Measurements from ENCODE around the gene MPC1.

Gene MPC1

GRCh38 chr6:166420351-166420750, 37.6 kb upstream of the MPC1 start:
- Histone ChIP-seq H3K36me3 (ENCODE audit: insufficient read depth, low read length) (no peaks in the 10 kb centered on the region), H3K27me3 (ENCODE audit: insufficient read depth, low read length) (no peaks in the 10 kb centered on the region), H3K4me1 (ENCODE audit: insufficient read depth, low read length, severe bottlenecking) (no peaks in the 10 kb centered on the region), H3K27ac (ENCODE audit: low read depth, low read length, poor library complexity, severe bottlenecking) (no peak overlapping the region), H3K9ac (ENCODE audit: low read length) (no peak overlapping the region), H3K79me2 (ENCODE audit: insufficient read depth, low read length) (no peaks in the 10 kb centered on the region), H4K20me1 (ENCODE audit: insufficient read depth, low read length) (no peaks in the 10 kb centered on the region), H3K9me3 (ENCODE audit: low read length) (no peaks in the 10 kb centered on the region), H2AFZ (ENCODE audit: low read length) (no peak overlapping the region), H3K4me3 (ENCODE audit: low read depth, low read length, poor library complexity, severe bottlenecking) (no peak overlapping the region), H3K4me2 (ENCODE audit: low read length) (no peak overlapping the region), H3F3A (ENCODE audit: insufficient read depth, low read length) (no peaks in the 10 kb centered on the region), H3K9me2 (ENCODE audit: low read depth, low read length) (no peaks in the 10 kb centered on the region)
- no peak for TF ChIP-seq EZH2 (IDR thresholded peaks at IDR 0.05; ENCODE audit: borderline replicate concordance, low read length)

GRCh38 chr6:166419717-166420116, 37.0 kb upstream of the MPC1 start:
- TF ChIP-seq EZH2 (IDR thresholded peaks at IDR 0.05; ENCODE audit: borderline replicate concordance, low read length): no peak
- TF ChIP-seq, protein P1, sequence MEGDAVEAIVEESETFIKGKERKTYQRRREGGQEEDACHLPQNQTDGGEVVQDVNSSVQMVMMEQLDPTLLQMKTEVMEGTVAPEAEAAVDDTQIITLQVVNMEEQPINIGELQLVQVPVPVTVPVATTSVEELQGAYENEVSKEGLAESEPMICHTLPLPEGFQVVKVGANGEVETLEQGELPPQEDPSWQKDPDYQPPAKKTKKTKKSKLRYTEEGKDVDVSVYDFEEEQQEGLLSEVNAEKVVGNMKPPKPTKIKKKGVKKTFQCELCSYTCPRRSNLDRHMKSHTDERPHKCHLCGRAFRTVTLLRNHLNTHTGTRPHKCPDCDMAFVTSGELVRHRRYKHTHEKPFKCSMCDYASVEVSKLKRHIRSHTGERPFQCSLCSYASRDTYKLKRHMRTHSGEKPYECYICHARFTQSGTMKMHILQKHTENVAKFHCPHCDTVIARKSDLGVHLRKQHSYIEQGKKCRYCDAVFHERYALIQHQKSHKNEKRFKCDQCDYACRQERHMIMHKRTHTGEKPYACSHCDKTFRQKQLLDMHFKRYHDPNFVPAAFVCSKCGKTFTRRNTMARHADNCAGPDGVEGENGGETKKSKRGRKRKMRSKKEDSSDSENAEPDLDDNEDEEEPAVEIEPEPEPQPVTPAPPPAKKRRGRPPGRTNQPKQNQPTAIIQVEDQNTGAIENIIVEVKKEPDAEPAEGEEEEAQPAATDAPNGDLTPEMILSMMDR (IDR thresholded peaks at IDR 0.05; ENCODE audit: low read length): no peak
- no peaks in the 10 kb centered on the region for H3K9me3 ChIP-seq (ENCODE audit: low read length)
- no peaks in the 10 kb centered on the region for H3F3A ChIP-seq (ENCODE audit: insufficient read depth, low read length)
- no peak overlapping the region for H3K4me2 ChIP-seq (ENCODE audit: low read length)
- no peak overlapping the region for H3K9ac ChIP-seq (ENCODE audit: low read length)
- no peaks in the 10 kb centered on the region for H4K20me1 ChIP-seq (ENCODE audit: insufficient read depth, low read length)
- no peaks in the 10 kb centered on the region for H3K79me2 ChIP-seq (ENCODE audit: insufficient read depth, low read length)
- H3K27me3 ChIP-seq (ENCODE audit: insufficient read depth, low read length): no peaks in the 10 kb centered on the region
- no peak overlapping the region for H2AFZ ChIP-seq (ENCODE audit: low read length)
- no peaks in the 10 kb centered on the region for H3K36me3 ChIP-seq (ENCODE audit: insufficient read depth, low read length)
- no peaks in the 10 kb centered on the region for H3K4me1 ChIP-seq (ENCODE audit: insufficient read depth, low read length, severe bottlenecking)
- no peaks in the 10 kb centered on the region for H3K9me2 ChIP-seq (ENCODE audit: low read depth, low read length)
- H3K4me3 ChIP-seq (ENCODE audit: low read depth, low read length, poor library complexity, severe bottlenecking): no peak overlapping the region
- peak overlapping the region; percentile 53 for H3K27ac ChIP-seq (ENCODE audit: low read depth, low read length, poor library complexity, severe bottlenecking)

GRCh38 chr6:166419286-166419685, 36.5 kb upstream of the MPC1 start:
- Histone ChIP-seq H3K9me2 (ENCODE audit: low read depth, low read length) (no peaks in the 10 kb centered on the region), H3F3A (ENCODE audit: insufficient read depth, low read length) (no peaks in the 10 kb centered on the region), H4K20me1 (ENCODE audit: insufficient read depth, low read length) (no peaks in the 10 kb centered on the region), H3K4me2 (ENCODE audit: low read length) (no peak overlapping the region), H3K27me3 (ENCODE audit: insufficient read depth, low read length) (no peaks in the 10 kb centered on the region), H3K79me2 (ENCODE audit: insufficient read depth, low read length) (no peaks in the 10 kb centered on the region), H3K4me1 (ENCODE audit: insufficient read depth, low read length, severe bottlenecking) (no peaks in the 10 kb centered on the region), H3K36me3 (ENCODE audit: insufficient read depth, low read length) (no peaks in the 10 kb centered on the region), H3K9ac (ENCODE audit: low read length) (no peak overlapping the region), H3K9me3 (ENCODE audit: low read length) (no peaks in the 10 kb centered on the region), H2AFZ (ENCODE audit: low read length) (no peak overlapping the region), H3K4me3 (ENCODE audit: low read depth, low read length, poor library complexity, severe bottlenecking) (no peak overlapping the region), H3K27ac (ENCODE audit: low read depth, low read length, poor library complexity, severe bottlenecking) (peak overlapping the region; percentile 53)
- TF ChIP-seq EZH2 (IDR thresholded peaks at IDR 0.05; ENCODE audit: borderline replicate concordance, low read length): no peak
- TF ChIP-seq, protein P1 (IDR thresholded peaks at IDR 0.05; ENCODE audit: low read length): no peak

- H3K9me2 ChIP-seq (ENCODE audit: low read depth, low read length): no peaks in the 10 kb centered on the region
- H3K4me1 ChIP-seq (ENCODE audit: insufficient read depth, low read length, severe bottlenecking): no peaks in the 10 kb centered on the region
- no peaks in the 10 kb centered on the region for H3K79me2 ChIP-seq (ENCODE audit: insufficient read depth, low read length)
- H3K27me3 ChIP-seq (ENCODE audit: insufficient read depth, low read length): no peaks in the 10 kb centered on the region
- no peaks in the 10 kb centered on the region for H4K20me1 ChIP-seq (ENCODE audit: insufficient read depth, low read length)
- no peaks in the 10 kb centered on the region for H3K36me3 ChIP-seq (ENCODE audit: insufficient read depth, low read length)
- no peaks in the 10 kb centered on the region for H3F3A ChIP-seq (ENCODE audit: insufficient read depth, low read length)
- H3K9ac ChIP-seq (ENCODE audit: low read length): no peak overlapping the region
- no peak overlapping the region for H3K4me2 ChIP-seq (ENCODE audit: low read length)
- TF ChIP-seq, protein P1 (IDR thresholded peaks at IDR 0.05; ENCODE audit: low read length): no peak
- TF ChIP-seq EZH2 (IDR thresholded peaks at IDR 0.05; ENCODE audit: borderline replicate concordance, low read length): no peak
- H3K27ac ChIP-seq (ENCODE audit: low read depth, low read length, poor library complexity, severe bottlenecking): no peak overlapping the region
- H2AFZ ChIP-seq (ENCODE audit: low read length): no peak overlapping the region
- no peaks in the 10 kb centered on the region for H3K9me3 ChIP-seq (ENCODE audit: low read length)
- H3K4me3 ChIP-seq (ENCODE audit: low read depth, low read length, poor library complexity, severe bottlenecking): no peak overlapping the region
Observed at GRCh38 chr6:166418691-166419143, 36.0 kb upstream of the MPC1 start.

All from OCI-LY1 (cell line).